T-cell (primary cell): ENCODE data around the gene HEXD. TPM values are rescaled to one million over a fixed set of nuclear protein-coding genes. Genes with fewer than 3 reads are reported as not detected.

ENCODE experiments used
- ATAC-seq, 4 experiments: fragments of 200-7000 bp in 3 of 4; fragments of 150-1000 bp in 1 of 4; cut with Tn5 transposase; replicated peaks in 1 of 4; 1 replicate in 3 of 4; 2 replicates in 1 of 4; pipeline ENCODE4 v1.10.0; 2021; ENCODE audit warnings: moderate library complexity in 3 of 4, mild to moderate bottlenecking in 2 of 4, moderate number of reproducible peaks in 1 of 4
- CTCF ChIA-PET, 2 donors: fragments of 300-600 bp; sonication (Branson Sonifier 250); formaldehyde crosslinking; loops; one replicate each; lab custom pipeline; 2022; ENCODE audit warnings: antibody characterized with exemption in 2 of 2; lab: Charles Lee
- POLR2A ChIA-PET, 2 donors: fragments of 300-600 bp; sonication (Branson Sonifier 250); formaldehyde crosslinking; loops; one replicate each; lab custom pipeline; 2022; ENCODE audit warnings: antibody characterized with exemption in 2 of 2; lab: Charles Lee
- DNase-seq, 35 experiments: peaks; one replicate each; pipeline versions ENCODE4 v3.0.0 to v3.0.0-alpha.2; 2013 to 2023
- H3K27ac ChIP-seq: one replicate; pipeline ENCODE4 v1.5.1; 2013; ENCODE audit warnings: low read length
- H3K27me3 ChIP-seq, 2 experiments: replicated peaks in 1 of 2; 1 replicate in 1 of 2; 2 replicates in 1 of 2; pipeline versions ENCODE4 v1.6.1 to v1.7.0; 2013; ENCODE audit warnings: low read length in 1 of 2, mixed read lengths in 1 of 2; ENCODE audit not compliant: control insufficient read depth in 2 of 2, insufficient read depth in 2 of 2; ENCODE audit errors: extremely low read depth in 1 of 2
- H3K36me3 ChIP-seq, 2 donors: 1 replicate in 1 of 2; 2 replicates in 1 of 2; pipeline versions ENCODE4 v1.6.1 to v1.7.0; 2013; ENCODE audit warnings: low read length in 1 of 2; ENCODE audit not compliant: control insufficient read depth in 2 of 2, insufficient read depth in 1 of 2; ENCODE audit errors: extremely low read depth in 1 of 2
- H3K4me1 ChIP-seq, 2 experiments: 1 replicate in 1 of 2; 2 replicates in 1 of 2; pipeline versions ENCODE4 v1.6.1 to v1.7.0; 2013; ENCODE audit warnings: low read length in 2 of 2, mixed read lengths in 1 of 2; ENCODE audit not compliant: insufficient read depth in 2 of 2, control insufficient read depth in 1 of 2; ENCODE audit errors: extremely low read depth in 1 of 2
- H3K4me3 ChIP-seq, 2 donors: 1 replicate in 1 of 2; 2 replicates in 1 of 2; pipeline versions ENCODE4 v1.5.1 to v1.7.0; 2013; ENCODE audit warnings: mild to moderate bottlenecking in 2 of 2, low read length in 1 of 2, moderate library complexity in 1 of 2; ENCODE audit not compliant: control insufficient read depth in 1 of 2; ENCODE audit errors: extremely low read depth in 1 of 2
- H3K9me3 ChIP-seq: 2 replicates; pipeline ENCODE4 v1.7.0; 2013
- H3K27ac Mint-ChIP-seq, 2 donors: one replicate each; pipeline ENCODE4 v1.8.0; 2020 to 2021; ENCODE audit warnings: mild to moderate bottlenecking in 2 of 2, mixed read lengths in 2 of 2
- H3K27me3 Mint-ChIP-seq, 2 donors: one replicate each; pipeline ENCODE4 v1.8.0; 2021 to 2022; ENCODE audit warnings: mixed read lengths in 2 of 2
- H3K36me3 Mint-ChIP-seq: one replicate; pipeline ENCODE4 v1.8.0; 2021; ENCODE audit warnings: mixed read lengths
- H3K4me1 Mint-ChIP-seq, 3 donors: one replicate each; pipeline ENCODE4 v1.8.0; 2020 to 2022; ENCODE audit warnings: mixed read lengths in 3 of 3, mild to moderate bottlenecking in 1 of 3
- H3K4me3 Mint-ChIP-seq, 3 donors: one replicate each; pipeline ENCODE4 v1.8.0; 2020 to 2022; ENCODE audit warnings: mild to moderate bottlenecking in 3 of 3, mixed read lengths in 3 of 3, moderate library complexity in 3 of 3
- H3K9me3 Mint-ChIP-seq, 3 donors: one replicate each; pipeline ENCODE4 v1.8.0; 2020 to 2022; ENCODE audit warnings: mixed read lengths in 3 of 3
- WGBS: methylation state at CpG from one replicate; pipeline ENCODE4 v1.1.5; 2013; ENCODE audit warnings: missing lambda C conversion rate; ENCODE audit not compliant: insufficient coverage; 5-methylcytosine and 5-hydroxymethylcytosine counted together
- total RNA-seq, 35 experiments: library from RNA in 6 of 35; stranded (reverse) in 6 of 35; fragments of 120-200 nt in 1 of 35; gene quantifications; one replicate each; pipeline versions ENCODE4 v1.2.1 to v1.2.4 and lab custom pipeline; 2013 to 2026

The HEXD gene
- total RNA-seq, 5 donors from 2014 or later (not counting 1 experiment from before 2014, with no cell fraction given) = 51.2 to 128 (median 113) TPM

DNA sequence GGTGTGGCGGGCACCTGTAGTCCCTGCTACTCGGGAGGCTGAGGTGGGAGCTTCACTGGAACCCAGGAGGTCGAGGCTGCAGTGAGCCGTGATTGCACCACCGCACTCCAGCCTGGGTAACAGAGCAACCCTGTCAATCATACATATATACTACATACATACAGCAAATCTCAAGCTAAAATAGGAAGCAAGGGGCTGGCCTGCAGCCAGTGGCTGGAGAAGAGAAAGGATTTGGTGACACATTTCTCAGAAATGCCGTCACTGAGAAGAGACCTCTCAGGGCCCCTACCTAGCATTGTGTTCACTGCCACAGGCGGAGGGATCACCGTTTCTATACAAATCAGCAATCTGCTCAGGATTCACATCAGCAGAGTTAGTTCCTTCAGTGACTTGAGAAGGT, 57.3 kb downstream of the HEXD start:
- Histone ChIP-seq H3K9me3 (no peaks in the 10 kb centered on the region), H3K27ac (no peak overlapping the region), H3K4me1 (no peaks in the 10 kb centered on the region), H3K27me3 (no peaks in the 10 kb centered on the region), H3K36me3 (peaks cover 16 to 48% of the 10 kb centered on the region in 2 donors), H3K4me3 (no peak overlapping the region)
- ATAC-seq (no peak), DNase-seq (no peak)
- H3K9me3 Mint-ChIP-seq = no peaks in the 10 kb centered on the region
- H3K4me3 Mint-ChIP-seq = no peak overlapping the region
- H3K36me3 Mint-ChIP-seq = peaks cover 33% of the 10 kb centered on the region
- ChIA-PET CTCF (no interaction called here), POLR2A (interaction anchor here in 1 of 2 donors (0.6 kb wide), 1 partner anchor 16 kb away, joined by 4 read pairs; no protein-coding TSS in a partner anchor)
- no peak overlapping the region for H3K27ac Mint-ChIP-seq
- no peaks in the 10 kb centered on the region for H3K27me3 Mint-ChIP-seq
- 100% methylated on average over 1 of the region's 8 CpGs for WGBS
- peaks cover 0 to 9% (median 3%) of the 10 kb centered on the region in 3 donors for H3K4me1 Mint-ChIP-seq

DNA sequence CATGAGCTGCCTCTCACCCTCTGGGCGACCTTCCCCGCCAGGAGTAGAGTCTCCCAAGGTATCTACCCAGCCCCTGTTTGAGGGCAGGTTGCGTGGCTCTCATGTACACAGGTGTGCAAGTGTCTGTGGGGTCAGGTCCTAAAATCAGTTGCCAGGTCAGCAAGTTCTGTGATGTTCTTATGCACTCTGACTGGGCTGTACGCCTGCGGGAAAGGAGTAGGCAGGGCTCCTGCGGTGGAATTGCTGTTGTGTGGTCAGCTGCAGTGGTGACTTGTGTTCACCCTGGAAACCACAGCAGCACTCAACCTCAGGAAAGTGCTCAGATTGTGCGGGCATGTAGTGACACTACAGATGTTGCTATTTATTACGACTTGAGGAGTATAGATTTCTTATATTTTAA, 59.8 kb downstream of the HEXD start:
- no peak overlapping the region for H3K27ac ChIP-seq
- H3K4me3 ChIP-seq = no peak overlapping the region
- Mint-ChIP-seq H3K9me3 (no peaks in the 10 kb centered on the region), H3K36me3 (peaks cover 38% of the 10 kb centered on the region), H3K4me1 (peaks cover 0 to 9% (median 3%) of the 10 kb centered on the region in 3 donors), H3K27me3 (no peaks in the 10 kb centered on the region), H3K4me3 (no peak overlapping the region), H3K27ac (peak overlapping the region; percentile 39 to 64)
- DNase-seq (no peak), ATAC-seq (no peak)
- no peaks in the 10 kb centered on the region for H3K4me1 ChIP-seq
- ChIA-PET POLR2A (no interaction called here), CTCF (interaction anchor here in 1 of 2 donors (0.6 kb wide), 1 partner anchor 76 kb away, joined by 3 read pairs; no protein-coding TSS in a partner anchor)
- H3K9me3 ChIP-seq = no peaks in the 10 kb centered on the region
- no peaks in the 10 kb centered on the region for H3K27me3 ChIP-seq
- 52% methylated on average over 8 of the region's 8 CpGs for WGBS
- peaks cover 24 to 62% of the 10 kb centered on the region in 2 donors for H3K36me3 ChIP-seq

DNA sequence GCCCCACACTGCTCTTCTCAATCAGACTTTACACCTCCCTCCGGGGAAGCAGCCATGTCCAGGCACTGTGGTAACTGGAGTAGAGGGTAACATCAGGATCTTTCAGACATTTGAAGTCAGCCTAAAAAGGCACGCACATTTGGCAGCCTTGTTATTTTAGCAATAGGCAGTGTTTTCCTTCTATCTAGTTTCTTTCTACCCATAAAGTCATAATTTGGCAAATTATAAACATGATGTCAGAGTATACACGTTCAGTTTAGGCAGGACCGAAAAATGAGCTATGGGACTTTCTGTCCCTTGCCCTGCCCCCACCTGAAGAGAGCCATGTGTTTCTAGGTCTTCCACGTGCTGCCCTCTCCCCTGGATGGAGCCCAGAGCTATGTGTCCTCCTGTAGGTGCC, 61.5 kb downstream of the HEXD start:
- ChIA-PET CTCF (no interaction called here), POLR2A (no interaction called here)
- H3K36me3 ChIP-seq = peaks cover 33 to 69% of the 10 kb centered on the region in 2 donors
- WGBS = 95% methylated on average over 2 of the region's 5 CpGs
- H3K4me1 ChIP-seq = no peaks in the 10 kb centered on the region
- no peak for ATAC-seq
- H3K4me1 Mint-ChIP-seq = peaks cover 0 to 9% (median 3%) of the 10 kb centered on the region in 3 donors
- no peaks in the 10 kb centered on the region for H3K9me3 Mint-ChIP-seq
- no peaks in the 10 kb centered on the region for H3K27me3 Mint-ChIP-seq
- no peak overlapping the region for H3K4me3 Mint-ChIP-seq
- H3K27me3 ChIP-seq = no peaks in the 10 kb centered on the region
- H3K9me3 ChIP-seq = no peaks in the 10 kb centered on the region
- no peak overlapping the region for H3K4me3 ChIP-seq
- H3K27ac Mint-ChIP-seq = no peak overlapping the region
- peaks cover 39% of the 10 kb centered on the region for H3K36me3 Mint-ChIP-seq
- DNase-seq = no peak
- H3K27ac ChIP-seq = no peak overlapping the region

DNA sequence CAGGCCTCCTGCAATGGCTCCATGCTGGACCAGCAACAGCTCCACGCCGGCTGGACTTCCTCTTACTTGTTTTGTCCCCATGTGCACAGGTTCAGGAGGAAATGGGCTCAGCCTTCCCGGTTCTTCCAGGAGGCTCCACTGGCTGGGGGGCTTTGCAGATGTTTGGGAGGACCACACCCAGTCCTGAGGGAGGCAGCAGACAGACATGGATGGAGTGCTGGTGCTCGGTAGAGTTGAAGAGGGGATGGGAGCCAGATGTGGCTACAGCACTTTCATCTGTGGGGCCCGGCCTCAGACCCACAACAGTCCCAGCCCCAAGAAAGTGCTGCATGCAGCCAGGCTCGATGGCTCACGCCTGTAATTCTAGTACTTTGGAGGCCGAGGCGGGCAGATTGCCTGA, 62.2 kb downstream of the HEXD start:
- H3K9me3 ChIP-seq = no peaks in the 10 kb centered on the region
- H3K4me3 ChIP-seq = no peak overlapping the region
- Mint-ChIP-seq H3K27ac (no peak overlapping the region), H3K36me3 (peaks cover 45% of the 10 kb centered on the region), H3K4me1 (peaks cover 0 to 12% (median 4%) of the 10 kb centered on the region in 3 donors), H3K4me3 (no peak overlapping the region), H3K27me3 (no peaks in the 10 kb centered on the region), H3K9me3 (no peaks in the 10 kb centered on the region)
- peaks cover 37 to 69% of the 10 kb centered on the region in 2 donors for H3K36me3 ChIP-seq
- WGBS = 90% methylated on average over 2 of the region's 9 CpGs
- no peaks in the 10 kb centered on the region for H3K27me3 ChIP-seq
- ChIA-PET POLR2A (no interaction called here), CTCF (interaction anchor here in 1 of 2 donors (0.7 kb wide), 1 partner anchor 129 kb away, joined by 4 read pairs; no protein-coding TSS in a partner anchor)
- ATAC-seq = no peak
- no peak for DNase-seq
- H3K4me1 ChIP-seq = no peaks in the 10 kb centered on the region
- H3K27ac ChIP-seq = no peak overlapping the region

DNA sequence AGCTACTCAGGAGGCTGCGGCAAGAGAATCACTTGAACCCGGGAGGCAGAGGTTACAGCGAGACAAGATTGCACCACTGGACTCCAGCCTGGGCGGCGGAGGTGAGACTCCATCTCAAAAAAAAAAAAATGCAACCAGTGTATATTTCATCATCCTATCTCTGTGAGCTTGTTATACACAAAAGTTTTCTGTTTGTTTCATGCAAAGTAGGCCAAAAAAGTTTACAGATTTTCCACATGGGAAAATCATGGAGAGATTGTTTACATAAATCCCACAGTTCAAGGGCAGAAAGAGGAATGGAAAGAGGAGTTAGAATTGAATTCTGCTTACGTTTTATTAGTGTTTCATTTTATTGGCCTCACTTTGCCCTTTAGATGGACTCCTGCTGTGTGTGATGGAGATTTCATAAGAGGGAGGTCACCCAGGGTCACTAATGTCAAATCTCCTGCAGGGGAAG, 65.1 kb downstream of the HEXD start:
- peaks cover 10 to 27% (median 14%) of the 10 kb centered on the region in 3 donors for H3K4me1 Mint-ChIP-seq
- ChIA-PET POLR2A (no interaction called here), CTCF (no interaction called here)
- DNase-seq (no peak), ATAC-seq (no peak)
- no peaks in the 10 kb centered on the region for H3K27me3 Mint-ChIP-seq
- peaks cover 51% of the 10 kb centered on the region for H3K36me3 Mint-ChIP-seq
- Histone ChIP-seq H3K9me3 (no peaks in the 10 kb centered on the region), H3K27ac (no peak overlapping the region), H3K4me3 (no peak overlapping the region), H3K36me3 (peaks cover 43 to 83% of the 10 kb centered on the region in 2 donors), H3K27me3 (no peaks in the 10 kb centered on the region), H3K4me1 (peaks cover 0 to 15% of the 10 kb centered on the region in 2 experiments)
- H3K27ac Mint-ChIP-seq = no peak overlapping the region
- 93% methylated on average over 3 of the region's 6 CpGs for WGBS
- H3K4me3 Mint-ChIP-seq = no peak overlapping the region
- H3K9me3 Mint-ChIP-seq = no peaks in the 10 kb centered on the region

DNA sequence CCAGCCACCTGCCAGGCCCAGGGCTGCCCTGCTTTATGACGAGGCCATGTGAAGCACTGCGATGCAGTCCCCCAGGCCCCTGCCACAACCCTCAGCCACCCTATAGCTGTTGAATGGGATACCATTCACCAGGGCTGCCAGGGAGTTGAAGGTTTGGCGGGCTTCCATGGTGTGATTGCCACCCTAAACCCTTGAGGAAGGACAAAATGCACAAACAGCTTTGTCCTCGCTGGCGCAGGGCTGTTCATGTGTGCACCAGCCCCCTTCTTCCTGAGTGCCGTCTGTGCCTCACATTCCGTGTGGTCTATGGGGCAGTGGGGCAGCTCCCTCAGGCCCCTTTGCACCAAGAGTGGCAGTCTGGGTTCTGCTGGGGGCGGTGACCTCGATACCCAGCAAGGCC, 65.7 kb downstream of the HEXD start:
- CTCF ChIA-PET = no interaction called here
- Mint-ChIP-seq H3K4me3 (no peak overlapping the region), H3K27ac (no peak overlapping the region), H3K27me3 (no peaks in the 10 kb centered on the region), H3K4me1 (peaks cover 10 to 25% (median 14%) of the 10 kb centered on the region in 3 donors), H3K36me3 (peaks cover 49% of the 10 kb centered on the region), H3K9me3 (no peaks in the 10 kb centered on the region)
- POLR2A ChIA-PET = no interaction called here
- WGBS = 96% methylated on average over 9 of the region's 9 CpGs
- Histone ChIP-seq H3K36me3 (peaks cover 37 to 78% of the 10 kb centered on the region in 2 donors), H3K4me1 (peaks cover 0 to 15% of the 10 kb centered on the region in 2 experiments), H3K9me3 (no peaks in the 10 kb centered on the region), H3K27me3 (no peaks in the 10 kb centered on the region), H3K27ac (no peak overlapping the region), H3K4me3 (no peak overlapping the region)
- DNase-seq = no peak
- no peak for ATAC-seq
